CD4-positive, alpha-beta T cell treated with Interleukin-4 for 4 hours (primary cell): Measurements from ENCODE around the gene CACNA2D1.
"Not testable (repeated sequence)": the region's sequence is repeated elsewhere in the genome, so short reads cannot be mapped to it uniquely, and the experiment has no call there.

Experiments
- DNase-seq: peaks from one replicate; pipeline ENCODE4 v3.0.0-alpha.2; 2020

The CACNA2D1 gene

GRCh38 chr7:82433507-82433906, 10.1 kb downstream of the CACNA2D1 start:
- no peak for DNase-seq

- not testable (repeated sequence) for DNase-seq
Measured at GRCh38 chr7:82432743-82433142, 10.8 kb downstream of the CACNA2D1 start.

- DNase-seq = no peak
Measured at GRCh38 chr7:82430500-82431465, 12.8 kb downstream of the CACNA2D1 start.

GRCh38 chr7:82429408-82429807, 14.2 kb downstream of the CACNA2D1 start:
- DNase-seq = no peak

DNA sequence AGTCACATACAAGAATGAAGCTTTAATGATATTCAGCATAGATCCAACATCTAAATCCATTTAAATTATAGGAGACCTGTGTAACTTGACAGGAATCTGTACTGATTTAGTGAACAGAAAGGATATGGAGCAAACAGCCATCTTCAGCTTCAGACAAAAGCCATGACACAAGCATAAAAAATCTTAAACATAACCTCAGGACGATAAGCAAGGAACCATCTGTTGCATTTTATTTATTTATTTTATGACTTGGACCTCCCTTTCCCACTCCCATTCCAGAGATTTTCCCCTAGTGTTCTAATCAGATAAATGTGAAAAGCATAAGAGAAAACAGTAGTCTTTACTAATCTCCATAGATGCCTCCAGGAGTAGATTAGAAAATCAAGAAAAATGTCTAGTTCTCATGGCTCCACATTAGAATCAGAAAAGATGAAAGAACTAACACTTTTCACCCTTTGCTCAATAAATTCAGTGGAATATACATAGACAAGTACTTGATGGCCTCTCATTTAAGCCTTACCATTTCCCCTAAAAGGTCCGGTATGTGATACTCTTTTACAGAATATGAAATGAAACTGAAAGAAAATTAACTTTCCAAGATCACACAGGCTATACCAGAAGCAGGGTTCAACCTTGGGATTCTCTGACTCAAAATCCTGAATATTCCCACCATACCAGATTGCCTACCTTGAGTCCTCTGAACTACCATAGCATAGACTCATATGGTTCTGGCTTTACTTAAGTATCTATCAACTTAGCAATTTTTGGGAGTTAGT, 15.2 kb downstream of the CACNA2D1 start:
- DNase-seq = no peak

DNA sequence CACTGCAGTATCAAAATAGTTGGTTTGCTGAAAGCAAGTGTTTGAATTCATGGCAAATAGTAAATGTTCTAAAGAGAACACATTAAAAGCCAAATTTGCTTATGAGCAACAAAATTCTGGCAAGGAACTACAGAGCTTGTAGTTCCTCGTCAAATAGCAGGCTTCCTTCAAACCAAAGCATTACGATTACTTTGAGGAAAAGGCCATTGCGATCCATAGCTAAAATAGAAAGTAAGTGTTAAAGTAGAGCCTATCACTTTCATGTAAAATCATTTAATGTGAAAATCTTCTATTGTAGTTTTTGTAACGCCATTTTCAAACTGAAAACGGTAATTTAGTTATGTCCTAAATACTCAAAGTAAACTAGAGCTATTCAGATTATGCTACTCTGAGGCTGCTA, 20.1 kb downstream of the CACNA2D1 start:
- DNase-seq = no peak

DNA sequence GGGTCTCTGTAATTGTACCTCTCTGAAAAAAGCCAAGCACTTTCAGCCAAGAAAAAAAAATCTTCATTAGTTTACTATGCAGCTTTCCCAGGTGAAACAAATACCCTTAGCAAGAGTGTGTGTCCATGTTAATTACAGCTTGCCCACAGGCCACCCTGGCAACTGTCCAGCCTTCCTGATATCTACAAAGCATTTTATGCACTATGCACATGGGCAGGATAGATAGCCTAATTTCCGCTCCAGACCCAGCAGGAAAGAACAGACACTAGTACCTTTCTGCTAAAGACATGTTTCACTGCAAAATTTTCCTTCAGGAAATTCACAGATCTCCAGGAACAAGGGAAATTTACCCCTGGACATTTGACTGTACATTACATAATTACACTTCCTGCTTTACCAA, 24.4 kb downstream of the CACNA2D1 start:
- no peak for DNase-seq

- DNase-seq = no peak
Measured at GRCh38 chr7:82417898-82418297, 25.7 kb downstream of the CACNA2D1 start.

DNA sequence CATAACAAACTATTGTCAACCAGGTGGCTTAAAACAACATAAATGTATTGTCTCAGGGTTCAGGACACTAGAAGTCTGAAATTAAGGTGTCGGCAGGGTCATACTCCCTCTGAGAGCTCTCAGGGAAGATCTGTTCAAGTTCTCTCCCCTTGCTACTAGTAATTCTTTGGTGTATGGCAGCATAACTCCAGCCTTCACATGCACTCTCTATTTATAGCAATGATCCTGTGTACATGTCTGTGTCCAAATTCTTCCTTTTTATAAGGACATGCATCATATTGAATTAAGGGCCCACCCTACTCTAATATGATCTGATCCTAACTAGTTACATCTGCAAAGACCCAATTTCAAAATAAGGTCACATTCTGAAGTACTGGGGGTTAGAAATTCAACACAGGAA, 27.2 kb downstream of the CACNA2D1 start:
- no peak for DNase-seq

DNA sequence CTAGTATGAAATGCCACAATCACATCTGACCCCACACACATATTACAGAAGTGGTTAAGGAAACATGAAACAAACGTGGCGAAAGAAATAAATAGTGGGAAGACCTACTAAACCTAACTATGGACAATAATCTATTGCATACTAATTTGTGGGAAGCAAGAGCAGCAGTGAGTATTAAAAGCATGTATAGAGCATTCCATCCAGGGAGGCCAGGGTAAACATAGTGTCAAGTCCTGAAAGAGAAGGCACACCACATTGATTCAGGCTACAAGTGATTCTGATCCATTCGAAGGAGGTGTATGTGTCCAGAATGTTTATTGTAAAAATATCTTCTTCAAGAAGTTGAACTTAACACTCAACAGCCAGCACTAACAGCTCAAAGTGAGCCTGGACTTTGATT, 29.2 kb downstream of the CACNA2D1 start:
- DNase-seq = no peak

- DNase-seq = no peak
Measured at GRCh38 chr7:82413237-82413636, 30.3 kb downstream of the CACNA2D1 start.

DNA sequence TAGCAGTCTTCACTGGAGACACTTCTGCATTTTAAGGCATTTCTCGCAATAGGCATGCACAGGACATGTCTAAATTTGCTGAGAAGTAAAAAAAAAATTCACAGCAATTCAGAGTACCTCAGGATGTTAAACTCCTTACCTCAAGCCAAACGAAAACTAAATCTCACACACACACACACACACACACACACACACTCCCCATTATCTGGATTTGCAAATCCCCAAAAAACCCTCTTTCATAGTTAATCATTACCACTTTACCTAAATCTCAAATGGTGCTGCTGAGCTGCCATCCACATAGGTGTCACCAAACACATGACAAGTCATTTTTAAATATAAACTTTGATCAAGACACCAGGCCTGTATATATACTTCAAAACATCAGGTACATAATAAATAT, 31.8 kb downstream of the CACNA2D1 start:
- no peak for DNase-seq

GRCh38 chr7:82410461-82410860, 33.1 kb downstream of the CACNA2D1 start:
- DNase-seq = no peak

GRCh38 chr7:82406937-82407336, 36.6 kb downstream of the CACNA2D1 start:
- DNase-seq = no peak

DNA sequence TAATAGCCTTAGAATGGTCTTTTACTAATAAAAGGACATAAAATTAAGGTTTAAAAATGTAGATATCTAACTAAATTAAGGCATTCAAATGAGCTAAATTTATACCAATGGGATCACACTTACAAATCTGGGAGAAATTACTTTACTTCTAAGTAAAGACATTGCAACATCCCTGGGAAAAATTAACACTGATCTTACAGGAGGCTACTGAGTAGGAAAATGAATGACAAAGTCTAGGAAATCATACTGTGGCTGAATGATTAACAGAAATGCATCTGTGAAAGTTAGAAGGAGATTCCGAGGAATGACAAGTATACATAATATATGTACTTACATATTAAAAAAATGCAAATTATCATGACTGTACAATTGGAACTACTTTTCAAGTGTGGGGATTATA, 38.3 kb downstream of the CACNA2D1 start:
- DNase-seq = no peak

DNA sequence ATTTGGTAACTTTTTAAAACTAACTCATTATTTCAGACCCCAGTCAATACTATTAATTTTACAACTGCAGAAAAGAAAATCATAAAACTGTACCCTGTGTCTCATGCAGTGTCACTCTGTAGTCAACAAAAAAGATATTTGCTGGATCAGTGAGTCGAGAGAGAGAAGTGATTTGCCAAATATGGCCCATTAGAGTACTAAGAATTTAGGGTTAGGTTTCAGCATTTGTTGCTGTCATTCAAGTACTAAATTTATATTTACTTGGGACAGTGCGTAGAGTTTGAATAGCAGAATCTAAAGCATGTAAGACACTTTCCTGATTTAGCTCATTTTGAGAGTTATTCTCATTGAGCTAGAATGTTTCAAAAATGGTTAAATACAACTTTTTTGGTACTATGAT, 38.9 kb downstream of the CACNA2D1 start:
- DNase-seq = no peak

DNA sequence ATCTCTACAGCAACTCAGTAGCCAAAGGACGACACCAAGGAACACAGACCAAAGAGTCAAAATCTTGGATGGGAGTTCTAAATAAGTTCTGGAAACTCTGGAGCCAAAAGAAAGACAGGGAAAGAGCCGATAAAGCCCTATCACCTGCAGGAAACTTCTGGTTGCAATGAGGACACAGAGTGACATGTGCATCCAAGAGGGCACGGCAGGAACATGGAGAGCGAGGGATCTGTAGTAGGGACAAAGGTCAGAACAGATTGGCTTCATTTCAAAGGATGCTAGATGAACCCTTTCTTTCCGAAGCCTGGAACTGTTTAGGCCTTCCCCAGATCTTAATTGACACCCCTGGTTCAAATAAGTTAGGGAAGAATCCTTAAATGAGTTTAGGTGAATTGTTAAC, 39.5 kb downstream of the CACNA2D1 start:
- no peak for DNase-seq

DNA sequence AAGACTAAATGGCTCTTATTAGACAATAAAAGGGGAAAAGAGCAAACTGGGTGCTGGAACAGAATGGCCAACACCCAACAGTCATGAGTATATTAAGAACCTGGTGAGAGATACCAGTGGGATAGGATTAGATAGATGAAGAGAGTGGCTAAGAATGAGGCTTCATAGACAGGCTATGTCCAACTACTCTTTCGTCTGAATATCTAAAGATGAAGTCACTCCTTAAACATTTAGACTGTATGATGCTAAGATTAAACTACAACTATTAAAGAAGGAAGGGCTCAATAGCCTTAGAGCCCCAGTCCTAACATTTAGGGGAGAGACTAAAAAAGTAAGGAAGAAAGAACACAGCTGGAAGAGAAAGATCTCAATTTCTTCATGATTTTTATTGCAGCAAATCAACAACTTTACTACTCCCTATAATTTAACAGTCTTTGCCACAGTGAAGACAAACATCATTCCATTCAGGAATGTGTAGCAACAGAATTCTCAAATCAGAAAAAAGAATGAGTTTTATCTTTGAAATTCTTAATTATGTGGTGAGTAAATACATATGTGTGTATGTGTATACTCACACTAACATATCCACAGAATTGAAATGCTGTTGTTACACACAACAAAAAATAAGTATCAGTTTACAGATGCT, 45.6 kb downstream of the CACNA2D1 start:
- DNase-seq = no peak

DNA sequence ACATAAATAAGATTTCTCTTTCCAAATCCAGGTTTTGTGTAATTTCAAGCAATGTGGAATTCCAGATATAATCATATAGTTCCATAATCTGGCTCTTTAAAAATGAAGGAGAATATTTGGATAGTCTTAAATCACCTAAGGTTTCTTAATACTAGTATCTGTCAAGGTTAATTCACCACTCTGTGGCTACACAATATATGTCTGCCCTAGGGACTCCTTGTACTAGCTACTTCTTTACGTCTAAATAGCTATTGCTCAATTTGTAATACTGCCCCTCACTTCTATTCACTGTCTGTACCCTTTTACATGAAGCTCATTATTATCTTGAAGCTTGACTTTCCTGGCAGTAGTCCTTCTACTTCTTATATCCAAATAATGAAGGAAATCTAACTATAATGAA, 47.2 kb downstream of the CACNA2D1 start:
- DNase-seq = no peak

GRCh38 chr7:82395147-82395546, 48.4 kb downstream of the CACNA2D1 start:
- no peak for DNase-seq

DNA sequence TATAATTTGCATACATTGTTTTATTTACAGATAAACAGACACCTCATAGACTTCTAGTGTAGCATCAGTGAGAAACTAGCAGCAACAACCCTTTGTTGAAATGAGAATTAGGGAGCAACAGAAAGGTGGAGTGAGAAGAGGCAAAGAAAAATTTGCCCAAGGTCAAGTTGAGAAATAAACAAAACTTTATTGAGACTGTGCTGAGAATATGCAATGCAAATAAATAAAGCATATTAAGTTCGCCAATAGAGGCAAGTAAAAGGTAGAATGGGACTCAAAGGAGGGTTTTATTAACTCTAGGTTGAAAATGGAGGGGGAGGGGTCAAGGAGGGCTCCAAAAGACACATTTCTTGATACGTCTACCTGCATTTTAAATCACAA, 49.7 kb downstream of the CACNA2D1 start:
- no peak for DNase-seq

DNA sequence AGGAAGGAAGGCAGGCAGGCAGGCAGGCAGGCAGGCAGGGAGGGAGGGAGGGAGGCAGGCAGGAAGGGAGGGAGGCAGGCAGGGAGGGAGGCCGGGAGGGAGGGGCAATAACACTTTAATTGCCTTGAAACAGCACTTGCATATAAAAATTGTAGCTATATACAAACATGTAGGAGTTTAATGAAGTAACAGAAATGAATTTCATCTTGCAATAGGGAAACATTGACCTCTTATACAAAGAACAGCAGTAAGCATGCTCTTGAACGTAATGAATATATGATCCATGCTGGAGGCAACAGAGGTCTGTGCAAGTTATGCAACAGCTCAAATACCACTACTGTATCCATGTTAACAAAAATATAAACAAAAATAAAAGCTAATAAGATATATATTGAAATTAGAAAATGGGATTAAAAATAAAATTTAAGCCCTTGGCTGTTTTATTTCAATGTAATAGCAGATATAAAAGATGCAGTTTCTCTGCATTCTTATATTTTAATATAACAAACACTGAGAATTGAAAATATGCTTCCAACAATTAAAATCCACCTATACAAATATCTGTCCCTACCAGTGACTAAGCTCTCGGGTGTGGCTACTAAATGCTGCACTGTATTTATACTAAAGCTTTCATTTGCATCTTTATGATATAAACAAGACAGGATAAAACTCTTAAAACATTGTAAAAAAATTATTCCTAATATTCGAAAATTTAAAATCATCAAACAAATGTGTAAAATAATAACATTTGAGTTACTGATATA, 50.3 kb downstream of the CACNA2D1 start:
- no peak for DNase-seq

DNA sequence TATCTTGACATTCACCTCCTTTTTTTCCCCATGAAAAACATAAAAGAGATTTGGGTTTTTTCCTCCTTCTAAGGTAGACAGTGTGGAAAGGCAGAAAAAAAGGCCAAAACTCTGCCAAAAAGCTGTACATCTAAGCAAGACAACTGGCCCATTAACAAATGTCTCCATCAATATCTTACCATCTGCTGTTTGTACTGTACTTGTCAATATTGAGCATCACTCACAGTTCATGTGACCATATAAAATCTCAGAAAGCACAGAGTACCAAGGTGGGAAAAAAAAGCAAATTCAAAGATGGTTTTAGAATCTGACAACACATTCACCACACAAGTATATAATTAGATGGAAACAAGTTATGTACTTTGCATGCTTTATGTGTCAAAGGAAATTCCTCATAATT, 52.6 kb downstream of the CACNA2D1 start:
- DNase-seq = no peak
